Forelimb muscle (tissue), 1 donor: ENCODE data around the gene AFTPH. TPM values are rescaled to one million over a fixed set of nuclear protein-coding genes. Genes with fewer than 3 reads are reported as not detected.
"Not testable (repeated sequence)": the region's sequence is repeated elsewhere in the genome, so short reads cannot be mapped to it uniquely, and the experiment has no call there.

ENCODE experiments used
- DNase-seq: peaks from one replicate; pipeline ENCODE4 v3.0.0-alpha.2; 2013; ENCODE audit warnings: low read depth
- polyA plus RNA-seq: library from polyadenylated mRNA; unstranded; fragments of 120-200 nt; gene quantifications from one replicate; pipeline ENCODE4 v1.2.1, GENCODE V29; 2013; ENCODE audit not compliant: insufficient read length

AFTPH gene
- polyA plus RNA-seq, 1 donor: 17.5 TPM

- no peak for DNase-seq
These were observed 30.3 kb upstream of the AFTPH start for GRCh38 chr2:64493788-64494187.

DNA sequence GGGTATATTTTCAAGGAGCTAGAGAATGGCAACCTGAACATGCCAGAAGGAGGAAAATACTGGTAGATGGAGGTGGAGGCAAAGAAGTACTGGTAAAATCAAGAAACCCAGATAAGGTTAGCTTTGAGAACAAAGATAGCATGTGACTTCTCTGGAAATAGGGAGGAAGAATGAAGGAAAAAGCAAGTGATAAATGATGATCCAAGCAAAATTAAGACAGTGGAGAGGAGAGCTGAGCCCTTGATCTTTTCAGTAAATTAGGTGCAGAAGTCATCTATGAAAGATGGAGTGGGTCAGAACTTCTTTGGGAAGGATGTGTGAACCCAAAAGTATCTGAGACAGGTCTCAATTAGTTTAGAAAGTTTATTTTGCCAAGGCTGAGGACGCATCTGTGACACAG lies 25.7 kb upstream of the AFTPH start:
- DNase-seq: no peak

GRCh38 chr2:64500549-64500948 lies 23.6 kb upstream of the AFTPH start:
- DNase-seq: no peak

- no peak for DNase-seq
These were observed 22.2 kb upstream of the AFTPH start for GRCh38 chr2:64501946-64502345.

DNA sequence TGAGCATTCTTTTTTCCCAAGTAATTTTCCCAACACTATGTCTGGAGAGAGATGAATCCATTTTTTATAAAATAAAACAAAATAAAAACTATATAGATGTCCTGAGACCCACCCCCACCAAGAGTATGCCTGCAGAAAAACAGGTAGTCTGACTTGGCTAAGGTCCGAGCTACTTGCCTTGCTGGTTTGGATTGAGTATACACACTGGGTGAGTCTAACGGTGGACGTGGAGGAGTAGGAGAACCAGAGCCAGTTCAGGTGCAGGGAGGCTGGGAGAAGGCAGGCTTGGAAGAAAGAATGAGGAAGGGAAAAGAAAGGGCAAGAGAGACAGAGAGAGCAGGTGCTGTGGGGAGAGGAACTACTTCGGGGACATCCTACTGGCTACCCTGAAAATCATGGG lies 21.3 kb upstream of the AFTPH start:
- DNase-seq: no peak

- DNase-seq: no peak
These were observed 19.1 kb upstream of the AFTPH start for GRCh38 chr2:64504774-64505720.

- DNase-seq: no peak
These were observed 17.4 kb upstream of the AFTPH start for GRCh38 chr2:64506686-64507085.

GRCh38 chr2:64514008-64514407 lies 10.1 kb upstream of the AFTPH start:
- DNase-seq: no peak

DNA sequence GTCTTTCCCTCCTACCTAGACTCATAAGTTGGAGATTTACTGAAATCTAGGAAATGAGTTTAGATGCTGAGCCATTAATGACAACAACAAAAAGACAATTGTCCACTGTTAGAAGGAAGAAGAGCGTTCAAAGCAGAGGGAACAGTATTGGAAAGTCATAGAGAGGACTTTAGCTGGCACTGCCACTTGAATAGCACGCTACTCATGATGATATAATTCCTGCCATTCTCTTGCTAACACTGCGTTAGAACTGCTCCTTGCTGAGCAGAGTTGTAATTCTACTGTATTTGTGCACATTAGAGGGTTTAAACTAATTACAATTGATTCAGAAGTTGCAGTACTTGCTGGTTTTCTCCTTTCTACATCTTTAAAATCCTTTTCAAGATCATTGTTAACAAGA lies 9.0 kb upstream of the AFTPH start:
- DNase-seq: no peak

DNA sequence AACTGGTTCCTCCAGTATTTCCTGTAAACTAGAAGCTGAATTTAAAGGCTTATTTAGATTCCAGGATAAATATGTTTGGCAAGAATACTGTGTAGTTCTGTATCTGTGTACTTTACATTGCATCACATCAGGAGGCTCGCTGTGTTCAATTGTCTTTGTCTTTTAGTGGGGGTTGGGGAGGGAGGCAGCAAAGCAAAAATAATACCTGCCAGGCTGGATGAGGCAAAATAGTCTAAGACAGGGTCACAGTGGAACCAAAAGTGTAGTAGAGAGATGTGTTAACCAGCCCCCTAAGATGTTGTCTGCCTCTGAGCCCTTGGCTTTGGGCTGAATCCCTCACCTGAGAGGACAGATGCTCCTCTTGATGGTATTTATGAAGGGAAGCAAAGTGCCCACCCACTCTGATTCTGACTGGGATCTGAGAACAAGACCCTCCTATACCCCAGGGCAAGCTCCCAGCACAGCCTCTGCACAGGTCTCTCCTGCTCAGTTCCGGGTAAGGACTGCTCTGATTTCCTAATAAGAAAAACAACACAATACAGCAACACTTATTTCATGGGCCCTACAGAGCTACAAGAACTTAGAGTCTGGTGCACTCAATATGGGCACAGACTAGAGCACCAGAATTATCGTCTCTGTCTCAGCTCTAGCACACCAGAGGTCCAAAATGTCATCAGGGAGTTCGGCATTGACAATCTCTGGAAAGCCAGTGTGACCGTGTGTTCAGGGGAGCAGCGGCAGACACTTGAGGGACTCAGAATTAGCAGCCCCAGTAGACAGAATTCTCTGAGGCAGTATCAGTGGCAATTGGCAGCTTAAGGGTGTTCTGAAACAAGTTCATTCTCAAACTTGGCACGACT lies 7.2 kb upstream of the AFTPH start:
- DNase-seq: no peak

GRCh38 chr2:64517511-64517884 lies 6.6 kb upstream of the AFTPH start:
- no peak for DNase-seq

DNA sequence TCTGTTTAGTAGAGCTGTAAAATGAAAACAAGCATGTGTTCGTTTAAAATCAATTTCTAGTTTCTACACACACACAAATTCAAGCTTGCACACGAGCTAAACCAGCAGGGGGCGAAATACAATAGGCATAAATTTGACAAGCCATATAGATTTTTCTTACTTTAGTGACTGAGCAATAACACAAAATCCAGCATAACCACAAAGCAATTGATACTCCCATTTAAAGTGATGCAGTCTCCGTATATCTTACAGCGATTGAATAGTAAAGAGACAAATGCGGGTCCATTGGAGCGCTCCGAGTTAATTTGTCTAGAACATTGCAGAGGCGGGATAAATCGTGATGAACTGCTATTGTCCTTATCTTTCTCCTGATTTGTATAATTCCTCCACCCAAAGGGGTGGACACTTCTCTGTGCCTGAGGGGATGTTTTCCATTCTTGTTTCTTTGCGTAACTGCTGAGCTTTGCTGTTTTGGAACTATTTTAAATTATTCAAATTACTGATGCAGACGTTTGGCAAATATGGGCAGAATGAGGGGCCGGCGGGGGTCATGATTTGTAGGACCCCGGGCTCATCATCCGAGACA lies 1.2 kb upstream of the AFTPH start:
- DNase-seq: peak; percentile 85

GRCh38 chr2:64524604-64525316 lies 632 bp downstream of the AFTPH start:
- no peak for DNase-seq

GRCh38 chr2:64525317-64525613 lies 1.1 kb downstream of the AFTPH start:
- DNase-seq: no peak

DNA sequence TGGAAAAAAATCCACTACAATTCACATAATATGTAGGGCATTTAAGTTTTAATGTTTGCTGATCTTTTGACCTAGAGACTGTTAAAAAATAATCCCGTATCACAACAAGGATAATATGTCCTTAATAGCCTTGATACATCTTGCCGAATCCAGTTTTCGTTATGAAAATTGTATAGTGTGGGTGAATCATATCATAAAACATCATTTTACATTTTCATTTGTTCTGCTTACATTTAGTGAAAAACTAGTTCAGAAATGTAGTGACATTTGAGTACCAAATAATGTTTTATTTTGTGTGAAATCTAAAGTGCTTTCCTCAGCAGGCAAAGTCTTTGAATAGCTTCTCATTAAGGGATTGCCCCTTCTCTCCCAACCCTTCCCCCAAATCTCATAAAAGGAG lies 1.9 kb downstream of the AFTPH start:
- DNase-seq: no peak

DNA sequence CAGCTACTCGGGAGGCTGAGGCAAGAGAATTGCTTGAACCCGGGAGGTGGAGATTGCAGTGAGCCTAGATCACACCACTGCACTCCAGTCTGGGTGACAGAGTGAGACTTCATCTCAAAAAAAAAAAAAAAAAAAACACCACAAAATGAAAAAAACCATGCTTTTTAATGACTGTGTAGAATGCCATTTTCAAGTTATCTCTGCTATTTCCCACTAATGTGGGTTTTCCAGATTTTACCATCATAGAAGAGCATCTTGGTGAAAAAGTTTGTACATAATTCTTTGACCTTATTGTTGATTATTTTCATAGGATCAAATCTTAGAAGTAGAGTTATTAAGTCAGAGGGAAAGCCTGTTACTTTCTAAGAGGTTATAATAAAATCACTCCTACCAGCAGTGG lies 6.8 kb downstream of the AFTPH start:
- not testable (repeated sequence) for DNase-seq

- DNase-seq: no peak
These were observed 7.9 kb downstream of the AFTPH start for GRCh38 chr2:64532030-64532429.

GRCh38 chr2:64533882-64534281 lies 9.8 kb downstream of the AFTPH start:
- no peak for DNase-seq

- DNase-seq: no peak
These were observed 10.2 kb downstream of the AFTPH start for GRCh38 chr2:64534363-64534762.

- DNase-seq: no peak
These were observed 10.9 kb downstream of the AFTPH start for GRCh38 chr2:64535024-64535423.

GRCh38 chr2:64537991-64538390 lies 13.9 kb downstream of the AFTPH start:
- no peak for DNase-seq
